Keratinocyte (primary cell): ENCODE measurements around the gene SLC13A3.

ENCODE experiments used
- EZH2 ChIP-seq: IDR thresholded peaks from one replicate; pipeline ENCODE4 v1.6.1; 2012; ENCODE audit warnings: inconsistent platforms, mild to moderate bottlenecking, low read length, moderate library complexity
- TF ChIP-seq, protein P1 (sequence below), 3 experiments: IDR thresholded peaks in 1 of 3; conservative IDR thresholded peaks in 1 of 3; optimal IDR thresholded peaks in 1 of 3; 2 replicates in 2 of 3; 3 replicates in 1 of 3; pipeline versions ENCODE3 to v1.5.1; 2011; ENCODE audit warnings: low read length in 3 of 3, mild to moderate bottlenecking in 3 of 3, moderate library complexity in 2 of 3, control low read depth in 1 of 3, inconsistent platforms in 1 of 3; ENCODE audit not compliant: insufficient read depth in 2 of 3; ENCODE audit errors: extremely low read depth in 1 of 3

DNA sequence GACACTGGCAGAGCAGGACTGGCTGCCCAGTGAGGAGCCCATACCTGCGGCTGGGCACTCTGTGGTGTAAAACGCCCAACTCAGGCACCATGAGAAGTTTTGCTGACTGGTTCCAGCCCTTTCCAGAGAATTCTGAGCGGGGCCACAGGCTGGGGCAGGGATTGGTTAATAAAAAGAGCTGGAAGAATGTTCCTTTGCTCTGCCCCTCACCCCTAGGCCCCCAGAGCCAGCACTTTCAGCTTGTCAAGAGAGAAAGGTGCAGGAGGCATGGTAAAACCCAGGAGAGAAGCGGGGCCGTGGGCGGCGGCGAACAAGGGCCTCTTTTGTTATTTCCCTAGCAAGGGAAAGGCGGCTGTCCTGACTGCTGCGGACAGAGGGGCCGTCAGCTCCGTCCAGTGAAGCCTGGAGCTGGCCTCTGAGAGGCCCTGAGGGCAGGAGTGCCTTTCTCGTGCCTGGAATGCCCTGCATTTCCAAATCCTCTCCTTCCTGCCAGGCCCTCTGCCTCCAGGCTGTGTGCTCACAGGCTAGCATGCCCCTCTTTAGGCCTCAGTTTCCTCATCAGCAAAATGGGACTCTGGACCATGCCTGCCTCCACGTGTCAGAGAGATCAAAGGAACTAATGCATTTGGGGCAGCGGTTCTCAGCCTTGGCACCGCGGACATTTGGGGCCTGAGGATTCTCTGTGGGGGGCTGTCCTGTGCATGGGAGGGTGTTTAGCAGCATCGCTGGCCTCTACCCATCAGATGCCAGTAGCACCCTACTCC lies 12.9 kb downstream of the SLC13A3 start:
- TF ChIP-seq, protein P1, sequence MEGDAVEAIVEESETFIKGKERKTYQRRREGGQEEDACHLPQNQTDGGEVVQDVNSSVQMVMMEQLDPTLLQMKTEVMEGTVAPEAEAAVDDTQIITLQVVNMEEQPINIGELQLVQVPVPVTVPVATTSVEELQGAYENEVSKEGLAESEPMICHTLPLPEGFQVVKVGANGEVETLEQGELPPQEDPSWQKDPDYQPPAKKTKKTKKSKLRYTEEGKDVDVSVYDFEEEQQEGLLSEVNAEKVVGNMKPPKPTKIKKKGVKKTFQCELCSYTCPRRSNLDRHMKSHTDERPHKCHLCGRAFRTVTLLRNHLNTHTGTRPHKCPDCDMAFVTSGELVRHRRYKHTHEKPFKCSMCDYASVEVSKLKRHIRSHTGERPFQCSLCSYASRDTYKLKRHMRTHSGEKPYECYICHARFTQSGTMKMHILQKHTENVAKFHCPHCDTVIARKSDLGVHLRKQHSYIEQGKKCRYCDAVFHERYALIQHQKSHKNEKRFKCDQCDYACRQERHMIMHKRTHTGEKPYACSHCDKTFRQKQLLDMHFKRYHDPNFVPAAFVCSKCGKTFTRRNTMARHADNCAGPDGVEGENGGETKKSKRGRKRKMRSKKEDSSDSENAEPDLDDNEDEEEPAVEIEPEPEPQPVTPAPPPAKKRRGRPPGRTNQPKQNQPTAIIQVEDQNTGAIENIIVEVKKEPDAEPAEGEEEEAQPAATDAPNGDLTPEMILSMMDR (optimal IDR thresholded peaks at IDR 0.05 in 1 of 3, IDR thresholded peaks at IDR 0.05 in 1 of 3, conservative IDR thresholded peaks at IDR 0.05 in 1 of 3; ENCODE audit: extremely low read depth in 1 of 3, insufficient read depth in 2 of 3, low read length in 3 of 3), result no peak
- no peak for TF ChIP-seq EZH2
